Gastroesophageal sphincter (tissue), 4 donors: Measurements from ENCODE around the gene CCSER1. TPM values are rescaled to one million over a fixed set of nuclear protein-coding genes. Genes with fewer than 3 reads are reported as not detected.
"Not testable (repeated sequence)": the region's sequence is repeated elsewhere in the genome, so short reads cannot be mapped to it uniquely, and the experiment has no call there.

Experiments
- ATAC-seq: fragments of 150-250 bp; one replicate; pipeline ENCODE4 v1.9.1; 2016; ENCODE audit warnings: mild to moderate bottlenecking, moderate library complexity
- H3K27ac ChIP-seq, 4 donors: fragments of 200-600 bp; sonication (generic) in 3 of 4; 1 replicate in 3 of 4; 2 replicates in 1 of 4; pipeline ENCODE4 v1.5.1; 2016 to 2019
- H3K27me3 ChIP-seq: fragments of 200-600 bp; sonication (generic); one replicate; pipeline ENCODE4 v1.5.1; 2019
- H3K36me3 ChIP-seq, 2 donors: fragments of 200-600 bp; sonication (generic); one replicate each; pipeline ENCODE4 v1.5.1; 2019; ENCODE audit warnings: control low read depth in 1 of 2
- H3K4me1 ChIP-seq, 3 donors: fragments of 200-600 bp; sonication (generic); 1 replicate in 2 of 3; 2 replicates in 1 of 3; pipeline ENCODE4 v1.5.1; 2016 to 2019; ENCODE audit warnings: control low read depth in 2 of 3
- H3K4me3 ChIP-seq, 2 donors: fragments of 200-600 bp; sonication (generic); one replicate each; pipeline ENCODE4 v1.5.1; 2019; ENCODE audit warnings: mild to moderate bottlenecking in 1 of 2, moderate library complexity in 1 of 2
- H3K9me3 ChIP-seq, 3 donors: fragments of 200-600 bp; sonication (generic); one replicate each; pipeline ENCODE4 v1.5.1; 2017 to 2019; ENCODE audit warnings: control low read depth in 2 of 3
- EP300 ChIP-seq: sonication (generic); formaldehyde crosslinking; IDR thresholded peaks from one replicate; pipeline ENCODE4 v1.6.1; 2017; ENCODE audit warnings: antibody characterized with exemption, mild to moderate bottlenecking
- POLR2A ChIP-seq, 2 donors: fragments of 450-650 bp; IDR thresholded peaks; one replicate each; pipeline ENCODE4 v1.6.1; 2017; ENCODE audit warnings: antibody characterized with exemption in 2 of 2, mild to moderate bottlenecking in 2 of 2, moderate library complexity in 1 of 2
- POLR2AphosphoS5 ChIP-seq: sonication (generic); formaldehyde crosslinking; IDR thresholded peaks from one replicate; pipeline ENCODE4 v1.6.1; 2017; ENCODE audit warnings: antibody characterized with exemption
- WGBS, 2 donors: methylation state at CpG; one replicate each; pipeline ENCODE4 v1.1.5; 2018; ENCODE audit warnings: low coverage in 1 of 2; 5-methylcytosine and 5-hydroxymethylcytosine counted together
- total RNA-seq, 4 donors: library from RNA; depleted of rRNA; stranded (reverse); fragments of >200 nt; gene quantifications; one replicate each; pipeline ENCODE4 v1.1.0, GENCODE V29; 2016
- TF ChIP-seq, protein P1 (sequence below), 4 experiments: fragments of 200-600 bp in 2 of 4; fragments of 450-650 bp in 2 of 4; sonication (generic) in 1 of 4; IDR thresholded peaks; one replicate each; pipeline ENCODE4 v1.5.1; 2017 to 2019; ENCODE audit warnings: antibody characterized with exemption in 4 of 4, mild to moderate bottlenecking in 2 of 4, moderate library complexity in 2 of 4

Gene CCSER1
- total RNA-seq, 4 donors from 2014 or later = 2.4 to 9.3 (median 4.6) TPM

DNA sequence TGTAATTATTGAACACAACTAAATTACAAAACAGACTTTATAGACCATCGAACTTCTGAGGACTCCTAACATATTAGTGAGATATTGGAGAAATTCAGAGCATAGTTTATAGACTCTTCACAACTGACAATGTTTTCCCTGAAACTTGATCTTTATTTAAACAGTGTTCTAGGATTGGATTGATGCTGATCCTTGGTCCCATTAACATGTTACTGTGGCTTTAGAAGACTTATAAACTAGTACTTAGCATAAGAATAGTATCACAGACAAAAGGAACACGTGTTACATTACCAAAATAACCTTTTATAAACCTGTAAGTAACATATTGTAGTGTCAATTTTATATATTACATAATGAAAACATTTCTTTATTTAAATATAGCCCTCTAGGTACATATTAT, 689.6 kb downstream of the CCSER1 start:
- no peak for ATAC-seq
- Histone ChIP-seq H3K9me3 (peaks cover 0 to 11% (median 0%) of the 10 kb centered on the region in 3 donors), H3K4me3 (no peak overlapping the region), H3K27me3 (no peaks in the 10 kb centered on the region), H3K36me3 (no peaks in the 10 kb centered on the region), H3K4me1 (no peaks in the 10 kb centered on the region), H3K27ac (no peak overlapping the region)
- 49 to 69% methylated on average over 2 of the region's 2 CpGs for WGBS, 2 donors
- TF ChIP-seq POLR2AphosphoS5 (no peak), EP300 (no peak)
- TF ChIP-seq, protein P1, sequence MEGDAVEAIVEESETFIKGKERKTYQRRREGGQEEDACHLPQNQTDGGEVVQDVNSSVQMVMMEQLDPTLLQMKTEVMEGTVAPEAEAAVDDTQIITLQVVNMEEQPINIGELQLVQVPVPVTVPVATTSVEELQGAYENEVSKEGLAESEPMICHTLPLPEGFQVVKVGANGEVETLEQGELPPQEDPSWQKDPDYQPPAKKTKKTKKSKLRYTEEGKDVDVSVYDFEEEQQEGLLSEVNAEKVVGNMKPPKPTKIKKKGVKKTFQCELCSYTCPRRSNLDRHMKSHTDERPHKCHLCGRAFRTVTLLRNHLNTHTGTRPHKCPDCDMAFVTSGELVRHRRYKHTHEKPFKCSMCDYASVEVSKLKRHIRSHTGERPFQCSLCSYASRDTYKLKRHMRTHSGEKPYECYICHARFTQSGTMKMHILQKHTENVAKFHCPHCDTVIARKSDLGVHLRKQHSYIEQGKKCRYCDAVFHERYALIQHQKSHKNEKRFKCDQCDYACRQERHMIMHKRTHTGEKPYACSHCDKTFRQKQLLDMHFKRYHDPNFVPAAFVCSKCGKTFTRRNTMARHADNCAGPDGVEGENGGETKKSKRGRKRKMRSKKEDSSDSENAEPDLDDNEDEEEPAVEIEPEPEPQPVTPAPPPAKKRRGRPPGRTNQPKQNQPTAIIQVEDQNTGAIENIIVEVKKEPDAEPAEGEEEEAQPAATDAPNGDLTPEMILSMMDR (IDR thresholded peaks at IDR 0.05) = no peak

- WGBS, 2 donors = 73 to 81% methylated on average over 2 of the region's 2 CpGs
- no peak overlapping the region for H3K27ac ChIP-seq
- H3K27me3 ChIP-seq = no peaks in the 10 kb centered on the region
- H3K9me3 ChIP-seq = no peaks in the 10 kb centered on the region
- no peaks in the 10 kb centered on the region for H3K36me3 ChIP-seq
- H3K4me3 ChIP-seq = no peak overlapping the region
- H3K4me1 ChIP-seq = no peaks in the 10 kb centered on the region
- TF ChIP-seq, protein P1 (IDR thresholded peaks at IDR 0.05) = no peak
- TF ChIP-seq POLR2AphosphoS5 (no peak), EP300 (no peak), POLR2A (IDR thresholded peaks at IDR 0.05) (no peak)
- no peak for ATAC-seq
Measured at GRCh38 chr4:90824266-90825150, 697.3 kb downstream of the CCSER1 start.

DNA sequence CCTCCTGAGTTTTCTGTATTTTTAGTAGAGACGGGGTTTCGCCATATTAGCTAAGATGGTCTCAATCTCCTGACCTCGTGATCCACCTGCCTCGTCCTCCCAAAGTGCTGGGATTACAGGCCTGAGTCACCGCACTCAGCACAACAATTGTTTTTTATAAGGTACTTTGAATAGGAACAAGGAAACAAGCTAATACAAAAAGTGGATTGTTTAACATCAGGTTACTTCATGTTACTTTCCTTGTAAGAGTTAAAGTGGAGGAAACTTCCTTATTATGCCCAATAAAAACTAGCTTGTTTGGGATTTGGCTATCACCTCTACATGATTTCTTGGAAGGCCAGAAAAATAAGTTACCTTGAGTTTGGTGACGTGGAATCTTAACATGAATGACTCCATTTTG, 698.7 kb downstream of the CCSER1 start:
- TF ChIP-seq POLR2A (IDR thresholded peaks at IDR 0.05) (no peak), EP300 (no peak), POLR2AphosphoS5 (no peak)
- TF ChIP-seq, protein P1 (IDR thresholded peaks at IDR 0.05) = no peak

GRCh38 chr4:90833706-90834105, 706.5 kb downstream of the CCSER1 start:
- WGBS, 2 donors = 78 to 100% methylated on average over 1 of the region's 1 CpG
- no peaks in the 10 kb centered on the region for H3K4me1 ChIP-seq
- TF ChIP-seq POLR2A (IDR thresholded peaks at IDR 0.05) = no peak
- TF ChIP-seq EP300 = no peak
- TF ChIP-seq POLR2AphosphoS5 = no peak
- H3K36me3 ChIP-seq = no peaks in the 10 kb centered on the region
- no peak for ATAC-seq
- no peak overlapping the region for H3K4me3 ChIP-seq
- H3K9me3 ChIP-seq = no peaks in the 10 kb centered on the region
- no peak overlapping the region for H3K27ac ChIP-seq
- H3K27me3 ChIP-seq = no peaks in the 10 kb centered on the region

More for the DNA sequence above, 698.7 kb downstream of the CCSER1 start:
- Histone ChIP-seq H3K9me3 (no peaks in the 10 kb centered on the region), H3K4me1 (no peaks in the 10 kb centered on the region), H3K4me3 (no peak overlapping the region), H3K36me3 (no peaks in the 10 kb centered on the region), H3K27ac (no peak overlapping the region), H3K27me3 (no peaks in the 10 kb centered on the region)
- ATAC-seq = no peak
- 86 to 100% methylated on average over 4 to 5 of the region's 6 CpGs for WGBS, 2 donors

DNA sequence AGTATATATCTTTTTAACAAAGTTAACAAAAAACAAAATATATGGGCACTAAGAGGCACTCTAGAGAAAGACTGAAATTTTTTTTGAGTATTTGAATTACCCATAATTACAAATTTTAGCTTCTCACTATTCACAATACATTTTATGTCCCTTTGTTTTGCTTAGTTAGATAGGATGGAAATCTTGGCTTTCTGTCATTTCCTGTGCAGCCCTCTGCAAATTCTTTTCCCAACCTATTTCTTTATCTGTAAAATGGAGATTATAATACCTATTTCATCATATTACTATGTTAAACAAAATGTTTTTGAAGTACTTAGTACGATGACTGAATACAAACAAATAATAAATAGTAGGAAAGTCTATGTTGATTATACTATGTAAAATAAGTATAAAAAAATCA, 710.0 kb downstream of the CCSER1 start:
- no peak for ATAC-seq
- Histone ChIP-seq H3K9me3 (no peaks in the 10 kb centered on the region), H3K27me3 (no peaks in the 10 kb centered on the region), H3K36me3 (no peaks in the 10 kb centered on the region), H3K27ac (no peak overlapping the region), H3K4me1 (no peaks in the 10 kb centered on the region), H3K4me3 (no peak overlapping the region)
- 32 to 60% methylated on average over 1 of the region's 1 CpG for WGBS, 2 donors
- TF ChIP-seq, protein P1 (IDR thresholded peaks at IDR 0.05) = no peak
- no peak for TF ChIP-seq POLR2A (IDR thresholded peaks at IDR 0.05)
- no peak for TF ChIP-seq POLR2AphosphoS5
- TF ChIP-seq EP300 = no peak

- not testable (repeated sequence) for H3K27me3 ChIP-seq, H3K27ac ChIP-seq, H3K36me3 ChIP-seq, H3K4me3 ChIP-seq, H3K9me3 ChIP-seq, H3K4me1 ChIP-seq, ATAC-seq
- 97 to 100% methylated on average over 12 to 14 of the region's 22 CpGs for WGBS, 2 donors
Measured at GRCh38 chr4:90838859-90839258, 711.7 kb downstream of the CCSER1 start.
